Ammon's horn (tissue), 1 donor: ENCODE results near the gene PEX14.
"Not testable (repeated sequence)": the region's sequence is repeated elsewhere in the genome, so short reads cannot be mapped to it uniquely, and the experiment has no call there.

Experiments used
- DNase-seq: peaks from one replicate; pipeline ENCODE4 v3.0.0-alpha.2; 2016; ENCODE audit warnings: low spot score

The PEX14 gene

DNA sequence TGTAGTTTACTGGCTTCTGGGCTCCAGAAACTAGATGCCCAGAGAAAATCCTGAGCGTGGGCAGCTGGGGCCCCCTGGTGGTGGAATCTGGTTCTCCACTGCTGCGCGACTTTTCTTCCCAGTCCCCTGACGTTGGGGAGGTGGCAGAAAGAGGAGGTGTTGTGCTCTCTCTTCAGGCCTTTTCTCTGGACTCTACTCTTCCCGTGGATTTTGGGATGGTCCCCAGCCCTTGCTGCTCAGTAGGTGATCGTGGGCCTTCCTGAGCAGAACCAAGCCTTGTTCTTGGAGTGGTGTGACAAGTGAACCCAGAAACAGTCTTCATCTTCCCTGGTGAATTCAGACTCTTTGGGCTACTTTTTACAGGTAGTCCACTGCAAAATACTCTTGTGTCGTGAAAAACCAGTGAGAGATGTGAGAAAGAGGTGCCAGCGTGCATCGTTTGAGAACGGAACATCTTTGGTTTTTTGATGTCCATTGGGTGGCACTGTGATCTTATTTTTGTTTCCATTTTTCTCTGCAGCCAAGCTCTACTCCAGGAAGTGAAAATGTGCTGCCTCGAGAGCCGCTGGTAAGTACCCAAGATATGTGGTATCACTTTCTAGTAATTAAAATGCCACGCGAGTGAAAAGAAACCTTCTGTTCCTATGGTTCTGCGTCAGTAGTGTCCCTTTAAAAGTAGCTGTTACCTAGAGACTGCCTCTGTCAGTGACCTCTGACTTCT is 20.2 kb downstream of the PEX14 start:
- DNase-seq = peak; percentile 82

DNA sequence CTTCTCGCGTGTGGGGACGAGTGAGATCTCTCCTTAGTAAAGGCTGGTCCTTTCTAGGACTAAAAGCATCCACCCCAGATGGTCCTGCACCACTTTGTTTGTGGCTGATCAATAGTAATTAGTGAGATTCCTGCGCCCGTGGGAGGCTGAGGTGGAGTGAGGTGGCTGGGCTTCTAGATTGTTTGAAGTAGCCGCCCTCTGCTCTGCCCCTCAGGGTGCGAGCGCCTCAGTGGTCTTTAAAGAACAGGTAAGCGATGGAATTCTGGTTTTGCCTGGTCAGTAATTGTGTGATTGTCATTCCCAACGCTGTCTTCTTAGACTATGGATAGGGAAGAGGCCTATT is 20.7 kb downstream of the PEX14 start:
- DNase-seq = no peak

DNA sequence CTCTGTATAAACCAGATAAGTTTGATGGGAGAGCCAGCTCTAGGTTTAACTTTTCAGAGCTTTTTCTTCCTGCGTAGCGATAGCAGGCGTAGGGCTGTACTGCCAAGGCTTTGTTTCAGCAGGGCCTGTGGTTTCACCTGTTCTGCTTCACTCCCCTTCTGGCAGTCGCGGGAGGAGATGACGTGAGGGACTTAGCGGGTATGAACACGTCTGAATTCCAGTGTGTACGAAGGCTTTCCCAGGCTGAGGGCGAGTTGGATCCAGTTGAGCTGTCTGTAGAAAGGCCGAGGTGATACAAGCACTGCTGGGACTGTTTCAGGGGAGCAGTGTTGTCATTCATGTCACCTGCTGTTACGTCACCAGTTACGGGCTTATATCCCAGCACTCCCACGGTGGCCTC is 21.2 kb downstream of the PEX14 start:
- no peak for DNase-seq

DNA sequence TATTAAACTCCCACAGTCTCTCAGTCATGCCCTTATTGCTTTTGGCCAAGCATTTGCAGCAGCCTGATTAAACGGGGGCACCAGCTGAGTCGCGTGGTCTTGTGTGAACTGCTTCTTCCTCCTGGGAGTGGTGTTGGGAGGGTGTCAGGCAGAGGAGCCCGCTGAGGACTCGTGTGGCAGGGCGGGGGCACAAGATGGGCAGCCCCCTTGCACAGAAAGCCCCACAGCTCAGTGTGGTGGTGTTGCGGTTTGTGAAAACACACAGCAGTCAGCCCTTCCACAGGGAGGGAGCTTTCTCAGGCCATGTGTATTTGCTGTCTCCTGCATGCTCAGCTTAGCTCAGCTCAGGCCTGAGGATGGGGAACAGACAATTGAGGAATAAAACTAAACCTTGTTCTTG is 22.4 kb downstream of the PEX14 start:
- DNase-seq = no peak

DNA sequence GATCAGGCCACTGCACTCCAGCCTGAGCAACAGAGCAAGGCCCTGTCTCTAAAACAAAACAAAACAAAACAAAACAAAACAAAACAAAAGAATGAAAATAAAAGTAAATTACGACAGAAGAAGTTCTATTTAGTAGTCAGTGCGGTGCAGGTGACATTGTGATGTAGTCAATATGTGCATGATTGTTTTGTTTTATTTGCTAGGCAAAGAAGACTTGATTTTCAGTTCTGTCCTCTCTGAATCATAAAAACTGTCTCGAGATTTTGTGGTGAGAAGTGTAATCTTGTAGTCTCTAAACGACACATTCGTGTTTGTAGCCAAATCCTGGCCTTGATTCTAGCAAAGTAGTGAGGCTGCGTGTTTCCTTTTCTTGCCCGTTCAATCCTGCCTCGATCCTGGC is 23.5 kb downstream of the PEX14 start:
- no peak for DNase-seq

DNA sequence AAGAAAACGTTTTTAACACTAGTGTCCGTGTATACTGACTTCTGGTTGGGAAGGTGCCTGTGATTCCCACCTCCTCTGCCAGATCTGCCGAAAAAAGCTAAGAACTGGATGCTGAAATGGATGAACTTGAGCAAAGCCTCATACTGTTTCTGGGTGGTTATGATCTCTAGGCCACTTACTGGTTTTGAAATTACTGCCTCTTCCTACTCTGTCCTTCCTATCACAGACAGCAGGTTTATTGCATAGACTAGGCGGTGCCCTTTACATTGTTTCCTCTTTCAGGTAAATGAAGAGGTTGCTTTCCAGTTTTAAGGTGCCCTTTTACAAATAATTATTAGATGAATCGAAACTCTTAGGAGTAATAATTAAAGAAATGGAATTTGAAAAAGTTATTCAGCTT is 27.5 kb downstream of the PEX14 start:
- no peak for DNase-seq

DNA sequence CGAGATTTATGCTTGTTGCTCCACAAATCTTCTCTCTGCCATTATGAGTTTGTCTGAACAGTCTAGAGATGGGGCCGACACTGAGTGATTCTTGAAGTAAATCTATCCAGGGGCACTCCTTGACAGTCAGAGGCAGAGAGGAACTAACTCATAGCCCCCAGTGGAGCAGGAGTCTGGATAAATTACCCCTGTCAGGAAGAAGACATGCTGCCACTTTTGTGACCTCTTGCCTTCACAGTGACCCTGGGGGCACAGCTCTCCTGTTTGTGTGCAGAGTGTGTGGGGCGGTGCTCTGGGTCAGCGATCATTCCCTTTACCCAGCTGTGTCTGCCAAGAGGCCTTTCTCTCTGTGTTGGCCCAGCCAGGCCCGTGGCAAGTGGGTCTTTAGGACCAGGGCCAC is 29.5 kb downstream of the PEX14 start:
- DNase-seq = no peak

DNA sequence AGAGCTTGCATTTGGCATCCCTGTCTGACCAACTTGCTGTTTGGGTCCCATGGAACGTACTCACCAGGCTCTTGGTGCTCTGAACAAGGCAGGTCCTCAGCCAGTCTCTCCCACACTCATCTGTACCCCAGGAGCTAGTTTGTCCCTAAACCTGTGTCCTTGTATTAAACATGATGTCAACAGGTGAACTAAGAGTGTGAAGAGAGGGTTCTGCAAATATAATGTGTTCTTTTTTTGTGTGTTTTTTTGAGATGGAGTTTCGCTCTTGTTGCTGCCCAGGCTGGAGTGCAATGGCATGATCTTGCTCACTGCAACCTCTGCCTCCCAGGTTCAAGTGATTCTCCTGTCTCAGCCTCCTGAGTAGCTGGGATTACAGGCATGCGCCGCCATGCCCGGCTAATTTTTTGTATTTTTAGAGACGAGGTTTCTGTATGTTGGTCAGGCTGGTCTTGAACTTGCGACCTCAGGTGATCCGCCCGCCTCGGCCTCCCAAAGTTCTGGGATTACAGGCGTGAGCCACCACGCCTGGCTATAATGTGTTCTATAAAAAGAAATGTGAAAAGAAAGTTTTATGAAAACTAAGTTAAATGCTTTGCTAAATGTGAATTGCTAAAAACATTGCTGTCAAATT is 31.4 kb downstream of the PEX14 start:
- DNase-seq = not testable (repeated sequence)

DNA sequence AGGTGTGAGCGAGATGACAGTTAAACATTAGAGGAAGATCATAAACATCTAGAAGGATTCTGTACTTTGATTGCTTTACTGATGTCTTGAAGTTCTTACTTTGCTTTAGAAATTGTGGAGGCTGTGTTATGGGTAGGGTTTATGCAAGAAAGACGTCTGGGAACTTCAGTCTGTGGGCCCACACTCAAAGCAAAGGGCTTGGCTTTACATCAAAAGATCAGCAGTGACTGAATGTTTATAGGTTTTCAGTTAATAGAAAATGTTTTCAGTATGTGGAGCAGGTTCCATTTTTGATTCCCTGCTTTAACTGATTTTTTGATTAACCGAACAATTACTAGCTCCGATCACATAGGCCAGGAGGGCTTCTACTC is 31.9 kb downstream of the PEX14 start:
- no peak for DNase-seq

DNA sequence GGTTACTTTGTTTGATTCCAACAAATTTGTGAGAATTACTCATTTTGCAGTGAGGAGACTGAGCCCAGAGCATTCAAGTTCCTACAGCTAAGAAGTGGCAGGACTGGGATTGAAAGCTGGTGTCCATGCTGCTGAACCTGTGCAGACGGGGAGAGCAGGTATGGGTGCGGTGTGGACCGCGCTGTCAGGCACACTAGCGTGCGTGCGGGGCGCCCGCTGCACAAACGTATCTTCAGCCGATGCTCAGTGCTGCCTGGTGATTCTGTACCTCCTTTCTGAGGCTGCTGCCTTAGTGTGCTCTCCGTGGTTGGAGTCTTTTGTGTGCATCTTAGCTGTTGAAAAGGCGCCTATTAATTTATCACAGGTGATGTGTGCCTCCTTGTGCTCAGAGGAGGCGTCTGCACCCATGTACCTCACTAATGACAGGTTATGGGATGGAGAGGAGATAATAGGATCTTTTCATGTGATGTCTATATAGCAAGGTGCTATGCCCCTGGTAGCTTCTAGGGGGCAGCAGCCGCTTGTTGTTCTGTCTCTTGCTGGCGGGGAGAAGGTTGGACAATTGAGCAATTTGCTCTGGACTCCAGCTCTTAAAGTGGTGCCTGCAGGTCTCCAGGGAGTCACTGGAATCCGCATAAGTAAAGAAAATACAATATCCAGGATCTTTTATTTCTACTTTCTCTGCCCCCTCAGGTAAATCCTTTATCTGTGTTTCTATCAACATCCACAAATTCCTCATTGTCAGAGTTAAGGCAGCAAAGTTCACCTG is 32.5 kb downstream of the PEX14 start:
- peak; percentile 67 for DNase-seq

DNA sequence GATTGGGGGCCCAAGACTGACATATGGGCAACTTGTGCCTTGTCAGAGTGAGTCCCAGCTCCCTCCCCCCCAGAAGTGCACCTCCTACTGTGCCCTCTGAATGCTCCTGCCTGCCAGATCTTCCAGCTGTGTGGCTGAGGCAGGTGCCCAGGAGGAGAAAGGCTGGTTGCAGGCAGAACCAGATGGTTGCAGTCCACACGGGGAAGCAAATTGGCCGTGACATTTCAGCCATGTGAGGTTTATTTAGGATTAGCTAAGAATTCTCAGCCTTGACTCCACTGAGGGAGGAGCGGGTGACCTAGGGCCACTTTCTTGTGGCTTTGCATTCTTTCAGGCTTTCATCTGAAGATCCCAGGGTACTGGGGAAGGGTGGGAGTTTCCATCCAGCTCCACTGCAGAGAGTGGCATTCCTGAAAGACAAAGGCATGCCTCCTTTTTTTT is 33.8 kb downstream of the PEX14 start:
- DNase-seq = no peak

DNA sequence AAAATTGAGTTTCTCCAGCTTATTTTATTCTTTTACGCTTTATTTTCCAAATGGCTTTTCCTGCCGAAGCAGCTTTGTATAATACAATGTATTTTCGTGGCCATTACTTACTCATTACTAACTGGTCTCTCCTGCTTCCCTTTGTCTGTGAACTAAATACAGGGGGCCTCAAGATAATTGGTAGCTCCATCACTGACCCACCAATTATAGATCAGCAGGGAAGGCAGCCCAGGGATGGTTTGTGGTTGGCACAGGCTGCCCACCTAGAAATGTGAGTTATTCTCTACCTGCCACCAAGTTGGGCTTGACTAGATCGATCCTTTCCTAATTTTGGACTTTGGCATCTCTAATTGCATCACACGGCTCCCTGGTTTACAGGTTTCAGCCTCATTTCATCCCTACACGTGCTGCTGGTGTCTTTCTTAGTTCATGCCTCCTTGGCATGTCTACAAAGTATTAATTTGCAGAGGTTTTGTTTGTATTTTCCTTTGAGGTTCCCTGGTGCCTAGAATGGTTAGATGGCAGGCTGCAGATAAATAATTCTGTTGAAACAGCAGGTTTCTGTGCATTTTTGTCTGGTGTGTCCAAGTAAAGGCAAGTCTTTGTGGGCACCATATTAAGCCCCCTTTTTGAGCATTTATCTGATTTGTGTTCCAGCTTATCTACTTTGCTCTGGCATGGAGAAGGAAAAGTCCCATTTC is 35.2 kb downstream of the PEX14 start:
- no peak for DNase-seq

DNA sequence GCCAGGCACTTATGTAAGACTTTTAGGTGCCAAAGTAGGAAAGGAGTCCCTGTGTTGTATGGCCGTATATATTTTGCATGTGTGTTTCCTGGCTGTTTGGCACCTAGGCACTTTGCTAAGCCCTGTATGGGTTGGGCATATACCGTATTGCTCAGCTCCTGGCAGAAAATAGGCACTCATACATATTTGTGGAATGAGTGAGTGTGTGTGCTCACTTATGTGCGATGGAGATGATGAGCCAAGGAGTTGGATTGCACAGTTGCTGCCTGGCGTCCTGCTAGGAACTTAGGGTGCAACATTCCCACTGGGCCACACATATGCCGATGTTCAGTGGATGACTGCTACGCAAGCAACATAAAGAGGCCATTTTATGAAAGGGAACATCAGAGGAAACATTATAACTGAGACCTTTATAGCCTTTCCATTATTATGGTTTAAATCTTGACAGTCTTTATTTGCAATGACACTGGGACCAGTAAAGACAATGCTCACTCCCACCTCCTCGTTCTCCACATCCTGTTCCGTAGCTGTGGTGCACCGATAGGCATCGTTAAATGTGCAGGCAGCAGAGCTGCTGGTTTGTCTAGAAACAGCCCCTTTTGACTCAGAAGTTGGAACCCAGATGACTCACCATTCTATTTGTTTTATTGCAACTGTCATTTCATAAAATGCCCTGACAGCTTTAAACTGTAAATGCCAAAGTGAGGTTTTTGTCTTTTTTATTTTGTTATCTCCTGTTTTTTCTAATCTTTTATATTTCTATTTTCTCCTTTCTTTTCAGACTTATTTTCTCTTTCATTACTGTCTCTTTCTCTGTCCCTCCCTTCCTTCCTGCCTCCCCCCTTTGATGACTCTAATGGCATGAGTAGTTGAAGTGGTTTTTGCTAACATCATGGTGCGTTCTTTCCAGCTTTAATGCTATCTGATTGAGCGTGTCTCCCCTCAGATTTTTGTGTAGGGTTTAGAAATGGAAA is 36.1 kb downstream of the PEX14 start:
- peak; percentile 35 for DNase-seq

DNA sequence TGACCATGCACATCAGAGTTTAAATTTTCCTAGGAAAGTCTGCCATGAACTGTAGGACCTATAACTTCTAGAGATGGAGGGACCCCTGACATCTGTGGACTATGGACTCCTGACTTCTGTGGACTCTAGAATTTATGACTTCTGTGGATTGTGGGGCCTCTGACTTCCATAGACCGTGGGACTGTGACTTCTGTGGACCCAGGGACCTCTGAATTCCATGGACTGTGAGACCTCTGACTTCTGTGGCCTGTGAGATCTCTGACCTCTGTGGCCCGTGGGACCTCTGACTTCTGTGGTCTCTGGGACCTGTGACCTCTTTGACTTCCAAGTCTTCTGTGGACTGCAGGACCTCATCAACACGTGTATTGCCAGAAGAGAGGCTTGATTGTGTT is 36.7 kb downstream of the PEX14 start:
- DNase-seq = no peak

DNA sequence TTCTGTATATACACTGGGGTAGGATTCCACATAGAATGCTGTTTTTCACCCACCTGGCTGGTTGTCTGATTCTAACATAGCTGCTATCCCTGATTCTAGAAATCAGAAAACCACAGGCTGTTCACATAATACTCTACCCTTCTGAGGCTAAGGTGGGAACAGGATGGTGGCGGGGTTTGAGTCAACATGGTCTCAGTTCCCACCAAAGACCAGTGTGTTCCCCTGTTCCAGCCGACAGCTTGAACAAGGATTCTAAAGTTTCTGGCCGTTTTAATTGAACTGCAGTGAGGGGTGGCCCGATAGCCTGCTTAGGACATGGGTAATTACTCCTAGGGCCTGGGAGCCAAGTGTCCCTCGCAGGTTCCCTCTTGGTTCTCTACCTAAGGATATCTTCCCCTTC is 38.4 kb downstream of the PEX14 start:
- no peak for DNase-seq

DNA sequence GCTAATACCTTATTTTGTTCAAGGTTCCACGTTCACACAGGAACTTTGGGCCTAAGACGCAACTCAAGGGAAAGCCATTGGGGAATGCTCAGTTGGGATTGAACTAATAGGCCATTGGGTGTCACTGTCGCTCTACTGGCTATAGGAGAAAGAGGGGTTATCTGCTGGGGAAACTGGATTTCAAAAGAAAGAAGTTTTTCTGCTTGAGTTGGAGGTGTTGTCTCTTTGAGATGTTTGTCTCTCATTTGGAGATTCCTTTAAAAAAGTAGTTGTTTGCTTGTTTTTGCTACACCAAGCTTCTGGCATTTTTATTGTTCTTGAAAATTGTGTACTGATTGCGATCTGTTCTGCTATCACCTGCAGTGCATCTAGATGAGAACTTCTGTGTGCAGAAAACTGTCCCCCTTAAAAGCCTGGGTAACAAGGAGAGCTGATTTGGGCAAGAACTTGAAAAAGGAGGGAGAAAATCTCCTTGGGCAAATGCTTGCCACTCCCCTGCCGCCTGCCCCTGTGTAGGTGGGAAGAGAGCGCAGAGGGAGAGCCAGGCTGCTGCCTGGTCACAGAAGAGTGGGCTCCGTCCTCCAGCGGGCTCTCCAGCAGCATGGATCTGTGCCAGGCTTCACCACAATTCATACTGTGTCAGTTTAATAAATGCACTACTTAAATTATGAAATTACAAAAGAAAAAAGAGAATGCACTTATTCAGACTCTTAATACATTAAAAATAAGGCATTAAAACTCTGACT is 39.9 kb downstream of the PEX14 start:
- DNase-seq = peak; percentile 53

DNA sequence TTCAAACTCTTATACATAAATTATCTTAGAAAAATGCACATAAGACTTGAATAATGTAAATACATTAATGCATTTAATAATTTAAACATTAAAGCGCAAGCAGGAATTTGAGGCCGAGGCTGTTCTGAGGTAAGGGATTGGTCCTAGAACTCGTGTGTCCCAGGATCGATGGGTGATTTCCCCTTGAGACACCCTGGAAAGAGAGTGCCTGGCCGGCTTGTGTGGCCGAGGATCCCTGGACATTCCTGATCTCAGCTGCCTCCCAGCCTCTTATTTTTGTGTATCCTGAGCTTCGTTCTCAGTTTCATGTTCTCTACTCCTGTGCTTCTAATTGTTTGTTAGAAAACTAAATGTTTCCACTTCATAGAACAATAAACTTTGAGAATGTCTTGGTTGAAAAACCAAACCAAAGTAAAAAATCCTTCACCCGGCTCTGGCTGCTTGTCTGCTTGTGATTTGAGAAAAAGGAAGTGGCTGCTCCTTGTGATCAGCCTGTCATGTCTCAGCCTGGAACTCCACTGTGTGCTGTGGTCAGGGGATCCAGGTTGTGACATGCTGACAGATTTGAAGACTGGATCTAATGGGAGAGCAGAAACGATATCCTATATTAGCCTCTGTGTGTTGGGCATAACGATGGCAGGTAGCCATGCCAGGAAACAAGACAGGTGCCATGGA is 40.7 kb downstream of the PEX14 start:
- no peak for DNase-seq

DNA sequence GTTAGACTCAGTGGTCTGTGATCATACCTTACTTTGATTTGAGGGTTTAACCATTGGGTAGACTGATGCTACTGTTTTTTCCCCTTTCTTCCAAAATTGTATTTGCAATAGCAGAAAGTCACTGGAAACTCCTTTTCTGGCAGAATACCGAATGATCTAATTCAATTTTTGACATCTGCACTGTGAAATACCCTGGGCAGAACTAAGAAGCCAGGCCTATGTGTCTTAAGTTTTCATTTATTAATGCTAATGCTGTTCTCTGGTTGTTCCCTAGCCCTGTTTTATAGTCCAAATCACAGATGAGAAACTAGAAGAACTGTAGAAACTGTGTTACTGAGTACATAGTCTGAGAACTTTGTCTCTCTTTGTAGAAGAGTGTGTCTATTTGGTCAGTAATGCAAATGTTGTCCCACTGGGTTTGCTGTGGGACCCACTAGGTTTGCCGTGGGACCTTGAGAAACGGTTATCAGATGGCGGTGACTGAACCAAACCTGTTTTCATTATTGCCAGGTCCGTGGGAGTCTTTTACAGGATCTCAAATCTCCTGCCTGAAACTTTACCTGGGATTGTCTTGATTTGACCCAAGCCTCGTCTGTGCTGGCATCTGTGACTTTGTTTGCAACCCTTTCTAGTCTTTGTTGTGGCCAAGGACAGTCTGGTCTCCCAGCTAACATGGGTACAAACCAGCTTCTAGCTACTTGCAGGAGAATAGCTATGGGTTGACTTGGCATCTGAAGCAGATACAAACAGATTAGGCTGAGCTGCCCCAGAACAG is 41.4 kb downstream of the PEX14 start:
- DNase-seq = no peak

DNA sequence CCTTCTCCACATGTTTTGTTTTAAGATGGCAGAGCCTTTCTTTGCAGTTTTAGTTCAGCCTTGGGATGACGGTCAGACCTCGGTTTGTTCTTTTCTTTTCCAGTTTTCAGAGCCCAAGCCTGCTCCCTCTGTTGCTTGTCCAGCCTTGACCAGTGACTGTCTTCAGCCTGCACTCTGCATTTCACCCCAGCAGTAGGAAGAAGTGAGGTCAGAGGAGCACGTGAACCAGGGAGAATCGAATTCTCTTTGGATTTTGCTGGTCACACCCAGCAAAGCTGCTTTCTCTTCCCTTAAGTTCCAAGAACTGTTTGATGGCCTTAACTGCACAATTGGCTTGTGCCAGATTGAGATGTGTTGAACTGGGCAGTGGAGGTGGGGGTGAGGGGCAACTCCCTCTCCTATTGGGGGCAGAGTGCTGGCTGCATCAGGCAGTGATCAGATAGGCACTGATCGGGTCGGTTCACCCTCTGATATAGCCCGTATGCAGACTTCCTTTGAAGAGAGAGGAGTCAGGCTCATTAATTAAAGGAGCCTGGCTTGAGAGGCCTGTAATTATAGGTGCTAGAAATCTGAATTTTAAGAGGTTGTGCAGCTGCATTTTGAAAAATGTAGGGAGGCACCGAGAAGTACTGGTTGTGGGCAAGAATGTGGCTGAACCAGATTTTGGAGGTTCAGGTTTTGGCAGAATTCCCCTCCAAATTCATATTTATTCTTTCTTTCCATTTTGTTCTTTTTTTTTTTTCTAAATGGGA is 42.4 kb downstream of the PEX14 start:
- DNase-seq = no peak
